ENCODE results near the gene POLD4.

GRCh38 chr11:67397536-67397935 lies 44.2 kb upstream of the POLD4 start:
- TF ChIP-seq CTCF (IDR thresholded peaks at IDR 0.05) (no peak), POLR2A (IDR thresholded peaks at IDR 0.05) (no peak)
